Activated CD8-positive, alpha-beta T cell treated with anti-CD3 and anti-CD28 coated beads, Interleukin-2, amount 10 ng/mL, durations not matched to agents 7 days and 5 days (primary cell): Measurements from ENCODE around the gene FNIP2. TPM values are rescaled to one million over a fixed set of nuclear protein-coding genes. Genes with fewer than 3 reads are reported as not detected.
"Not testable (repeated sequence)": the region's sequence is repeated elsewhere in the genome, so short reads cannot be mapped to it uniquely, and the experiment has no call there.

Experiments
- ATAC-seq: fragments of 150-1000 bp; cut with Tn5 transposase; one replicate; pipeline ENCODE4 v1.10.0; 2021; ENCODE audit warnings: moderate library complexity
- CTCF ChIA-PET: fragments of 350-600 bp; sonication (Branson Sonifier 250); formaldehyde crosslinking; loops from one replicate; lab custom pipeline; 2021; ENCODE audit warnings: antibody characterized with exemption; lab: Charles Lee
- POLR2A ChIA-PET: fragments of 350-600 bp; sonication (Branson Sonifier 250); formaldehyde crosslinking; loops from one replicate; lab custom pipeline; 2021; ENCODE audit warnings: antibody characterized with exemption; lab: Charles Lee
- DNase-seq: peaks from one replicate; pipeline ENCODE4 v3.0.0-alpha.2; 2020
- H3K27ac Mint-ChIP-seq: one replicate; pipeline ENCODE4 v1.8.0; 2021; ENCODE audit warnings: mild to moderate bottlenecking, mixed read lengths
- H3K27me3 Mint-ChIP-seq: one replicate; pipeline ENCODE4 v1.8.0; 2021; ENCODE audit warnings: low read depth, mixed read lengths
- H3K36me3 Mint-ChIP-seq: one replicate; pipeline ENCODE4 v1.8.0; 2021; ENCODE audit warnings: low read depth, mixed read lengths
- H3K4me1 Mint-ChIP-seq: one replicate; pipeline ENCODE4 v1.8.0; 2021; ENCODE audit warnings: low read depth, mixed read lengths
- H3K4me3 Mint-ChIP-seq: one replicate; pipeline ENCODE4 v1.8.0; 2021; ENCODE audit warnings: mild to moderate bottlenecking, mixed read lengths
- H3K9me3 Mint-ChIP-seq: one replicate; pipeline ENCODE4 v1.8.0; 2022; ENCODE audit warnings: mixed read lengths; ENCODE audit not compliant: insufficient read depth
- total RNA-seq, 2 experiments: library from RNA; stranded (reverse); gene quantifications; one replicate each; pipeline ENCODE4 v1.2.3, GENCODE V29; 2021

Gene FNIP2
- total RNA-seq, 2 experiments from 2014 or later: 13.1 to 13.7 TPM

DNA sequence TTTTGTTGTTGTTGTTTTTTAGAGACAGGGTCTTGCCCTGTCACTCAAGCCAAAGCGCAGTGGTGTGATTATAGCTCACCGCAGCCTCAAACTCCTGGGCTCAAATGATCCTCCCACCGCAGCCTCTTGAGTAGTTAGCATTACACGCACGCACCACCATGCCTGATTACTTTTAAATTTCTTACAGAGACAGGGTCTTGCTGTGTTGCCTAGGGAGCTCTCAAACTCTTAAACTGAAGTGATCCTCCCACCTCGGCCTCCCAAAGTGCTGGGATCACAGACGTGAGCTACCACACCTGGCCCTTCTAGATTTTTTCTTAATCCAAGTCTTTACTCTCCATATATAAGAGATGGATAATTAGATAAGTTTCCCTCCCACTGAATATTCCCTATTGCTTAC lies 29.2 kb downstream of the FNIP2 start:
- ChIA-PET POLR2A (interaction anchor here (1.2 kb wide), 1 partner anchor 25 kb away, joined by 4 read pairs; no protein-coding TSS in a partner anchor), CTCF (no interaction called here)
- ATAC-seq: no peak

DNA sequence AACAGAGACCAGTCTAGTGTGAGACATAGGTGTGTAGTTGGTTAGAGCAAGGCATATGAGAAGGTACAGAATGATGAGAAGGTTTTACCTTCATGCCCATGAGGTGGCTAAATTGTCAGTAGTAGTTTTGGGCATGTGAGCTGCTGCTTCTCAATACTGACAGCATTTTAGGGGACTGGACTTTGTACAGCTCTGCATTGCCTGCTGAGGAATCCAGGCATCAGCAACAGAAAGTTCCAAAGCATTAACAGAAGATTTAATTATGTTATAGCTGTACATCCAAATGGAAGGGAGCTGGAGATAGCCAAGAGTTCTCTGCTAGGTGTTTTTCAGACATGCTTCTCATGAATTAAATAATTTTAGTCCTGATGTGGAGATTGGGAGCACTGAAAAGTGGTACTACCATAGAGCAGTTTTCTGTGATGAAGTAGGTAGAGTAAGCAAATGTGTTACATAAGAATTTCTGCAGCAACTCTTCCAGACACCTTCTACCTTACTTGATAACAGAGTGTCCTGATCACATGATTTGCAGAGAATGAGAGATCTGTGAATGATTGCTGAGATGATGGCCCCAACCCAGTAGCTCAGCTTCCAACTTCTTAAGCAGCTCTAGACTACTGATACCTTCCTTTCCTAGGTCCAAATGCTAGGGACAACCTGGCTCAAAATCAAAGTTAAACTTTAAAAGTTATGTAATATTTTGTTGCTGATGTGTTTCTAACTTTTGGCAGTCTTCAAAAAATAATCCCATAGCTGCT lies 30.4 kb downstream of the FNIP2 start:
- Mint-ChIP-seq H3K4me1 (no peaks in the 10 kb centered on the region), H3K4me3 (no peak overlapping the region), H3K27me3 (no peaks in the 10 kb centered on the region), H3K36me3 (no peaks in the 10 kb centered on the region), H3K27ac (no peak overlapping the region), H3K9me3 (no peaks in the 10 kb centered on the region)
- POLR2A ChIA-PET: interaction anchor here (1.2 kb wide), 1 partner anchor 24 kb away, joined by 4 read pairs; no protein-coding TSS in a partner anchor
- no peak for DNase-seq
- CTCF ChIA-PET: interaction anchor here (1.1 kb wide), 1 partner anchor 52 kb away, joined by 3 read pairs; no protein-coding TSS in a partner anchor
- no peak for ATAC-seq

More for the DNA sequence above, 29.2 kb downstream of the FNIP2 start:
- no peaks in the 10 kb centered on the region for H3K4me1 Mint-ChIP-seq
- no peak overlapping the region for H3K4me3 Mint-ChIP-seq
- H3K27ac Mint-ChIP-seq: no peak overlapping the region
- H3K9me3 Mint-ChIP-seq: no peaks in the 10 kb centered on the region
- H3K27me3 Mint-ChIP-seq: no peaks in the 10 kb centered on the region
- H3K36me3 Mint-ChIP-seq: no peaks in the 10 kb centered on the region
- no peak for DNase-seq

- H3K4me1 Mint-ChIP-seq: no peaks in the 10 kb centered on the region
- POLR2A ChIA-PET: no interaction called here
- H3K36me3 Mint-ChIP-seq: no peaks in the 10 kb centered on the region
- H3K27me3 Mint-ChIP-seq: no peaks in the 10 kb centered on the region
- no peak for DNase-seq
- ATAC-seq: no peak
- H3K9me3 Mint-ChIP-seq: no peaks in the 10 kb centered on the region
- no peak overlapping the region for H3K4me3 Mint-ChIP-seq
- CTCF ChIA-PET: interaction anchor here (1.1 kb wide), 1 partner anchor 52 kb away, joined by 3 read pairs; no protein-coding TSS in a partner anchor
- no peak overlapping the region for H3K27ac Mint-ChIP-seq
Measured at GRCh38 chr4:158799856-158800255, 31.0 kb downstream of the FNIP2 start.

DNA sequence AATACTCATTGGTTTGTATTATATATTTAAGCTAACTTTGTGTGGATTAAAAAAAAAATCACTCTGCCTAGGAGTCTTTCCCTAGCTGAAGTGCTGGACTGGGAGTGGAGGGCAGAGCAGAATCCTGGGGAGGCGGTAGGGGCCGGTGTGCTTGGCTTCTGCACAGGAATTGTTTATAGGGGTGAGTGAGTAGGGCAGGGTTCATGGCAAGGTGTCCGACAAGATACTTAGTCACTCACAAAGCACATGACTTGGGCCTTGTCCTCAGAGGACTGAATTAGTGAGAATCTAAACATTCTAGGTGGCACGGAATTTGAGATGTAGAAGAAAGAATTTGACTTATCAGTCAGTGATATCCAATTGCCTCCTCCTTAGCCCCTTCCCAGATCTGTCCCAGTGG lies 32.2 kb downstream of the FNIP2 start:
- Mint-ChIP-seq H3K36me3 (no peaks in the 10 kb centered on the region), H3K27me3 (no peaks in the 10 kb centered on the region), H3K4me1 (peaks cover 2% of the 10 kb centered on the region), H3K9me3 (no peaks in the 10 kb centered on the region), H3K27ac (no peak overlapping the region), H3K4me3 (no peak overlapping the region)
- ATAC-seq (no peak), DNase-seq (no peak)
- ChIA-PET POLR2A (no interaction called here), CTCF (interaction anchor here (1.0 kb wide), 1 partner anchor 633 kb away, joined by 3 read pairs; no protein-coding TSS in a partner anchor)

DNA sequence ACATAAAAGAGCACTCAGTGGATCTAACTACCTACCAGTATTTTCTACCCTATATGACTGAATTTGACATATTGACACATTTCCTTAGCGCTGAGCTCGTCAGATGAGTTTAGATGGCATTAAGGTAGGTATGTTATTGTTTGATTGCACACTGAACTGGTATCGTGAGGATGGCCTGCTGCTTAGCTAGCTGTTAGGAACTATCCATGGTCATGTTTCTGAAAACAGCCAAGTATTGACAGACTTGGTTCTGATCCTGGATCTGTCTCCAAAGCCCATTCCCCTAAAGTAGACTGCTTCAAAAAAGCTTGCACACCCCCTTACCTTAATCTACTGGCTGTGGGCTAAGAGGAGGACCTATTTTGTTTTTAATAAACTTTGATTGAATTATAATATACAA lies 32.9 kb downstream of the FNIP2 start:
- H3K4me3 Mint-ChIP-seq: no peak overlapping the region
- no peaks in the 10 kb centered on the region for H3K9me3 Mint-ChIP-seq
- H3K27me3 Mint-ChIP-seq: no peaks in the 10 kb centered on the region
- no peaks in the 10 kb centered on the region for H3K36me3 Mint-ChIP-seq
- ChIA-PET CTCF (interaction anchor here (1.0 kb wide), 1 partner anchor 633 kb away, joined by 3 read pairs; no protein-coding TSS in a partner anchor), POLR2A (no interaction called here)
- no peak for DNase-seq
- no peak for ATAC-seq
- H3K4me1 Mint-ChIP-seq: peaks cover 2% of the 10 kb centered on the region
- no peak overlapping the region for H3K27ac Mint-ChIP-seq

DNA sequence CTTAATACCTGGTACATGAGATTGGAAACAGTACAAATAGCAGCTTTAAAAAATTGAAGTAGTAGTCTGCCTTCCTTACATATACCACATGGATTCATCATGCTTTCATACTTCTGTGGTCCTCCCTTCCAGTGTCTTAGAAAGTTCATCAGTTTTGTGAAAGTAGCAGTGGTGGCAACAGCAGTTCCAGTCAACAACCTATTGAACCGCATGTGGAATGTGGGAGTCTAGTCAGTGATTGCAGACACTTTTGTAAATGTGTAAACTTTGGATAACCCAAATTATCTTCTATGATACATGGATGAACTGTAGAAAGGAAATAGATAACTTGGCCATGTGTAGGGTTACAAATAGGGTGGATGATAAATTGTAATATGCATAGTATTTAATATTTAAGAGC lies 34.1 kb downstream of the FNIP2 start:
- H3K4me1 Mint-ChIP-seq: peaks cover 2% of the 10 kb centered on the region
- H3K27ac Mint-ChIP-seq: no peak overlapping the region
- no peaks in the 10 kb centered on the region for H3K9me3 Mint-ChIP-seq
- ChIA-PET POLR2A (no interaction called here), CTCF (no interaction called here)
- no peak for ATAC-seq
- H3K4me3 Mint-ChIP-seq: no peak overlapping the region
- H3K36me3 Mint-ChIP-seq: no peaks in the 10 kb centered on the region
- no peak for DNase-seq
- H3K27me3 Mint-ChIP-seq: no peaks in the 10 kb centered on the region

- no peak overlapping the region for H3K4me3 Mint-ChIP-seq
- no peaks in the 10 kb centered on the region for H3K36me3 Mint-ChIP-seq
- H3K4me1 Mint-ChIP-seq: peaks cover 24% of the 10 kb centered on the region
- H3K27me3 Mint-ChIP-seq: no peaks in the 10 kb centered on the region
- H3K9me3 Mint-ChIP-seq: no peaks in the 10 kb centered on the region
- no peak overlapping the region for H3K27ac Mint-ChIP-seq
- ATAC-seq: no peak
- CTCF ChIA-PET: interaction anchor here (1.3 kb wide), 2 partner anchors 20 to 46 kb away, joined by 3 to 6 read pairs; no protein-coding TSS in a partner anchor
- POLR2A ChIA-PET: no interaction called here
- DNase-seq: no peak
Measured at GRCh38 chr4:158805635-158806471, 37.0 kb downstream of the FNIP2 start.

- ATAC-seq (no peak), DNase-seq (no peak)
- no peaks in the 10 kb centered on the region for H3K36me3 Mint-ChIP-seq
- H3K9me3 Mint-ChIP-seq: no peaks in the 10 kb centered on the region
- ChIA-PET CTCF (no interaction called here), POLR2A (no interaction called here)
- no peak overlapping the region for H3K27ac Mint-ChIP-seq
- H3K4me1 Mint-ChIP-seq: peaks cover 36% of the 10 kb centered on the region
- no peak overlapping the region for H3K4me3 Mint-ChIP-seq
- H3K27me3 Mint-ChIP-seq: no peaks in the 10 kb centered on the region
Measured at GRCh38 chr4:158807691-158808090, 38.9 kb downstream of the FNIP2 start.

DNA sequence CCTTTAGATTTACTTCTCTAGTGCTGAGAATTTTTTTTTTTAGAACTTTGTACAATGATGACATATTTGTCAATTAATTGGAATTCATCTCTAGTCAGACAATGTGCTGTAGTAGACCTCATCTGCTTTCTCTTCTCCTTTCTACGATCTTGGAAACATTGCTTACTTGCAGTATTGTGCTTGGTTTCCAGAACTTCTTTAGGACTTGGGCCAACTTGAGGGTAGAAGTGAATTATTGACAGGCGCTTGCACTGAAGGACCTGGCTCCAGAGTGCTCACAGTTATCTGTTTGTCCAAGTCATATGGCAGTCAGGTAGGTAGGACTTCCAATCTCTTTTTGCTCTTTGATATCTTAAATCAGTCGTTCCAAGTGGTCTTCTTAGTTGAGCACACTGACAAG lies 39.6 kb downstream of the FNIP2 start:
- no peak for ATAC-seq
- Mint-ChIP-seq H3K27ac (no peak overlapping the region), H3K36me3 (no peaks in the 10 kb centered on the region), H3K4me3 (no peak overlapping the region), H3K9me3 (no peaks in the 10 kb centered on the region), H3K27me3 (no peaks in the 10 kb centered on the region), H3K4me1 (peaks cover 36% of the 10 kb centered on the region)
- ChIA-PET CTCF (no interaction called here), POLR2A (no interaction called here)
- DNase-seq: no peak

- H3K27me3 Mint-ChIP-seq, POLR2A ChIA-PET: not testable (repeated sequence)
Measured at GRCh38 chr4:158809208-158809607, 40.4 kb downstream of the FNIP2 start.

GRCh38 chr4:158809611-158810486 lies 41.0 kb downstream of the FNIP2 start:
- Mint-ChIP-seq H3K36me3 (no peaks in the 10 kb centered on the region), H3K4me3 (peak overlapping the region; percentile 34), H3K27me3 (no peaks in the 10 kb centered on the region), H3K4me1 (peaks cover 36% of the 10 kb centered on the region), H3K27ac (peak overlapping the region; percentile 7), H3K9me3 (no peaks in the 10 kb centered on the region)
- ChIA-PET POLR2A (no interaction called here), CTCF (interaction anchor here (0.6 to 2.0 kb wide), 6 partner anchors 9 to 83 kb away, joined by 3 to 10 read pairs (median 4); no protein-coding TSS in a partner anchor)
- ATAC-seq: peak; percentile 66
- DNase-seq: peak; percentile 43

More at GRCh38 chr4:158809208-158809607, 40.4 kb downstream of the FNIP2 start:
- CTCF ChIA-PET, DNase-seq, H3K36me3 Mint-ChIP-seq, H3K27ac Mint-ChIP-seq, H3K4me3 Mint-ChIP-seq, ATAC-seq, H3K9me3 Mint-ChIP-seq: not testable (repeated sequence)
- H3K4me1 Mint-ChIP-seq: peaks cover 36% of the 10 kb centered on the region
